ENCODE results near the gene TRIM67. TPM values are rescaled to one million over a fixed set of nuclear protein-coding genes. Genes with fewer than 3 reads are reported as not detected.

The TRIM67 gene
- total RNA-seq, 1 donor from 2014 or later = not detected

GRCh38 chr1:231189683-231190270 lies 27.9 kb downstream of the TRIM67 start:
- no peaks in the 10 kb centered on the region for H3K4me1 Mint-ChIP-seq
- no peak overlapping the region for H3K27ac Mint-ChIP-seq
- H3K36me3 Mint-ChIP-seq (ENCODE audit: low read depth) = no peaks in the 10 kb centered on the region
- no peak overlapping the region for H3K4me3 Mint-ChIP-seq
- TF ChIP-seq CTCF (IDR thresholded peaks at IDR 0.05) = no peak
- no peaks in the 10 kb centered on the region for H3K9me3 Mint-ChIP-seq
- intact Hi-C loops (cut with micrococcal nuclease) = no loop called here
- CTCF ChIA-PET = no interaction called here
- H3K27me3 Mint-ChIP-seq = peaks cover 39% of the 10 kb centered on the region
- POLR2A ChIA-PET = no interaction called here
- ATAC-seq (ENCODE audit: low read depth) = no peak
- DNase-seq = no peak

- DNase-seq = no peak
- POLR2A ChIA-PET = no interaction called here
- Mint-ChIP-seq H3K27ac (no peak overlapping the region), H3K9me3 (no peaks in the 10 kb centered on the region), H3K27me3 (peaks cover 38% of the 10 kb centered on the region), H3K4me3 (no peak overlapping the region), H3K4me1 (no peaks in the 10 kb centered on the region), H3K36me3 (ENCODE audit: low read depth) (no peaks in the 10 kb centered on the region)
- no peak for TF ChIP-seq CTCF (IDR thresholded peaks at IDR 0.05)
- CTCF ChIA-PET = no interaction called here
- ATAC-seq (ENCODE audit: low read depth) = no peak
- intact Hi-C loops (cut with micrococcal nuclease) = no loop called here
Measured at GRCh38 chr1:231190456-231190855, 28.6 kb downstream of the TRIM67 start.

- no peak for ATAC-seq (ENCODE audit: low read depth)
- TF ChIP-seq CTCF (IDR thresholded peaks at IDR 0.05) = no peak
- DNase-seq = no peak
- ChIA-PET CTCF (no interaction called here), POLR2A (no interaction called here)
- H3K27me3 Mint-ChIP-seq = peaks cover 33% of the 10 kb centered on the region
- no peaks in the 10 kb centered on the region for H3K36me3 Mint-ChIP-seq (ENCODE audit: low read depth)
- no peak overlapping the region for H3K27ac Mint-ChIP-seq
- H3K4me3 Mint-ChIP-seq = no peak overlapping the region
- no peaks in the 10 kb centered on the region for H3K4me1 Mint-ChIP-seq
- H3K9me3 Mint-ChIP-seq = no peaks in the 10 kb centered on the region
- intact Hi-C loops (cut with micrococcal nuclease) = no loop called here
Measured at GRCh38 chr1:231192620-231193163, 30.8 kb downstream of the TRIM67 start.

GRCh38 chr1:231193710-231194340 lies 32.0 kb downstream of the TRIM67 start:
- no peak for DNase-seq
- ATAC-seq (ENCODE audit: low read depth) = no peak
- H3K36me3 Mint-ChIP-seq (ENCODE audit: low read depth) = no peaks in the 10 kb centered on the region
- H3K4me3 Mint-ChIP-seq = no peak overlapping the region
- H3K27ac Mint-ChIP-seq = no peak overlapping the region
- peaks cover 26% of the 10 kb centered on the region for H3K27me3 Mint-ChIP-seq
- H3K9me3 Mint-ChIP-seq = no peaks in the 10 kb centered on the region
- CTCF ChIA-PET = no interaction called here
- no peak for TF ChIP-seq CTCF (IDR thresholded peaks at IDR 0.05)
- POLR2A ChIA-PET = no interaction called here
- intact Hi-C loops (cut with micrococcal nuclease) = no loop called here
- no peaks in the 10 kb centered on the region for H3K4me1 Mint-ChIP-seq

GRCh38 chr1:231194476-231194842 lies 32.6 kb downstream of the TRIM67 start:
- H3K27me3 Mint-ChIP-seq = peaks cover 26% of the 10 kb centered on the region
- H3K27ac Mint-ChIP-seq = no peak overlapping the region
- no peak overlapping the region for H3K4me3 Mint-ChIP-seq
- DNase-seq = no peak
- no peak for TF ChIP-seq CTCF (IDR thresholded peaks at IDR 0.05)
- CTCF ChIA-PET = no interaction called here
- POLR2A ChIA-PET = no interaction called here
- intact Hi-C loops (cut with micrococcal nuclease) = no loop called here
- H3K36me3 Mint-ChIP-seq (ENCODE audit: low read depth) = no peaks in the 10 kb centered on the region
- H3K9me3 Mint-ChIP-seq = no peaks in the 10 kb centered on the region
- ATAC-seq (ENCODE audit: low read depth) = no peak
- no peaks in the 10 kb centered on the region for H3K4me1 Mint-ChIP-seq

Data from activated B cell treated with CpG ODN at 0.5 μM for 24 hours (primary cell).